ENCODE measurements around the gene ROCK2. TPM values are rescaled to one million over a fixed set of nuclear protein-coding genes. Genes with fewer than 3 reads are reported as not detected.

The ROCK2 gene
- total and polyA plus RNA-seq, 2 of the 13 experiments (the other 11 are each of a cell fraction or from before 2014, with no cell fraction given), result 38.1 to 119 TPM

DNA sequence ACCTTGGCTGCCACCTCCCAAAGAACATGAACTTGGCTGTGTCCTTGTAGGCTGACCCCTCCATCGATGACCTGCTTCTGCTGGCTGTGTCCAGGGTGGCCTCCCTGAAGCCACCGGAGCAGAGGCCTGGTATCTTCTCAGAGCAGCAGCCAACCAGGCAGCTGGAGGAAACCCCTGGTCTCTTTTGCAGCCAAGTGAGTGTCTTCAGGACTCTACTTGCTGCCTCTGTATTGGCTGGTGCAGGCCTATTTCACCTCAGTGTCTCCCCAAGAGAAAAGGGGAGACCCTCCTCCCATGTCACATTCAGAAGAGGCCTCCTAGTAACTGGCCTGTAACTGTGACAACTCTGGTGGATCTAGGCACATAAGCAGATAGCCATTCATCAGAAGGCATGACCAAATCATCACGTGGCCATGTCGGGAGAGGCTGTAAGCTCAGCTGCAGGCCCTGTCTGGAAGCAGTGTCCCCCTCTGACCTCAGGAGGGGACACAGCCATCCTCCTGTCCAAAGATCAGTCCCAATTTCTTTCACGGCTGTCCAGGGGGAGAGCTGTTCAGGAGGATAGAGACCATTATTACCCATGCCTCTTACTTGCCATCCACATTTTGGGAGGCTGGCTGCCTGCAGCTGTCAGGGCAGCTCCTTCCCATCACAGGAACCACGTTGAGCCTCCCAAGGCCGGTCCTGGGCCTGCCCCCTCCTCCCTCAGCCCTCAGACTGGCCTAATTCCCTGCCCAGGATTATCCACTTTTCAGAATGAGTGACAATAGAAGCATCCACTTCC, 20.9 kb upstream of the ROCK2 start (continued):
- TF ChIP-seq SETDB1 (CRISPR knock-in tag; IDR thresholded peaks at IDR 0.05; ENCODE audit: borderline replicate concordance), result no peak
- TF ChIP-seq BRD4 (CRISPR knock-in tag; IDR thresholded peaks at IDR 0.05), result peak; percentile 97
- no peak for TF ChIP-seq SP2 (CRISPR knock-in tag; IDR thresholded peaks at IDR 0.05)
- TF ChIP-seq ZNF317 (CRISPR knock-in tag; IDR thresholded peaks at IDR 0.05), result no peak
- no peak for TF ChIP-seq MAF1 (CRISPR knock-in tag; IDR thresholded peaks at IDR 0.05; ENCODE audit: borderline replicate concordance)
- TF ChIP-seq KLF15 (CRISPR knock-in tag; IDR thresholded peaks at IDR 0.05; ENCODE audit: borderline replicate concordance), result no peak
- no peak for TF ChIP-seq TIGD3 (CRISPR knock-in tag; IDR thresholded peaks at IDR 0.05; ENCODE audit: borderline replicate concordance)
- TF ChIP-seq DPF2 (CRISPR knock-in tag; IDR thresholded peaks at IDR 0.05; ENCODE audit: borderline replicate concordance, low read depth), result no peak
- no peak for TF ChIP-seq PRDM10 (CRISPR knock-in tag; IDR thresholded peaks at IDR 0.05; ENCODE audit: low read depth)
- no peak for TF ChIP-seq SAFB2 (CRISPR knock-in tag; IDR thresholded peaks at IDR 0.05; ENCODE audit: borderline replicate concordance, low read depth)
- TF ChIP-seq CENPT (CRISPR knock-in tag; IDR thresholded peaks at IDR 0.05; ENCODE audit: low read depth), result no peak
- TF ChIP-seq CHD4 (IDR thresholded peaks at IDR 0.05; ENCODE audit: borderline replicate concordance, low read length), result no peak; the same call in 1 of the 2 replicates
- no peak for TF ChIP-seq JDP2 (CRISPR knock-in tag; IDR thresholded peaks at IDR 0.05; ENCODE audit: borderline replicate concordance)
- TF ChIP-seq MED8 (CRISPR knock-in tag; IDR thresholded peaks at IDR 0.05; ENCODE audit: insufficient replicate concordance), result peak; percentile 54
- TF ChIP-seq WIZ (CRISPR knock-in tag; IDR thresholded peaks at IDR 0.05), result 0 out of 2 replicates have a peak, but pooled peaks have one; percentile 24
- no peak for TF ChIP-seq PITX1 (CRISPR knock-in tag; IDR thresholded peaks at IDR 0.05)
- TF ChIP-seq SYNCRIP (IDR thresholded peaks at IDR 0.05; ENCODE audit: insufficient read depth, low read depth, low read length), result no peak
- no peak for TF ChIP-seq AGO1 (IDR thresholded peaks at IDR 0.05; ENCODE audit: low read depth, low read length, poor library complexity, severe bottlenecking)
- TF ChIP-seq ZNF34 (CRISPR knock-in tag; IDR thresholded peaks at IDR 0.05; ENCODE audit: borderline replicate concordance), result no peak; the same call in 1 of the 2 replicates
- no peak for TF ChIP-seq ZBTB21 (CRISPR knock-in tag; IDR thresholded peaks at IDR 0.05)

Data from HepG2 (cell line).